PFSK-1 (cell line): ENCODE measurements around the gene GRAMD2B.

ENCODE experiments used
- FOXP2 ChIP-seq: optimal IDR thresholded peaks from 2 replicates; pipeline ENCODE3; 2011; ENCODE audit warnings: borderline replicate concordance, control low read depth, inconsistent platforms; ENCODE audit not compliant: insufficient read depth; ENCODE audit errors: extremely low read length, extremely low read depth
- POLR2AphosphoS5 ChIP-seq: IDR thresholded peaks from 2 replicates; pipeline ENCODE4 v1.6.1; 2012; ENCODE audit warnings: low read depth, mild to moderate bottlenecking, control low read depth, low read length, moderate library complexity

DNA sequence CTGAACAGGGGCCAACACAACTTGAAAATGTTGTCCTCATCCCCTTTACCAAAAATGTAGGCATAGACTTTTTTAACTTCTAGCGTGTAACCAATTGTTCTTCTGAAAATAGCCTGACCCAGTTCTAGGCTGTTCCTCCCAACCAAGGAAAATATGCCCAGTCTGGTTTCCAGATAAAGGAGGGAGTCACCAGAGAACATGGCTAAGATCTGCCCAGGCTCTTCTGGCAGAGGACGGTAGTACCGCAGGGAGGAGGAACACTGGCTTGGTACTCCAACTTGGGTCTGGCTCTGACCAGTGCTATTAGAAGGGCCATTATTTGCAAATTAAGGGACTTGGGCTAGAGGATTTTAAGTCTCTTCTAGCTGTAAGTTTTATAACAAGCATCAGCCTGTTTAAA lies 63.1 kb downstream of the GRAMD2B start:
- no peak for TF ChIP-seq FOXP2
- no peak for TF ChIP-seq POLR2AphosphoS5
